Bronchial epithelial cell (primary cell): Measurements from ENCODE around the gene INSM1. TPM values are rescaled to one million over a fixed set of nuclear protein-coding genes. Genes with fewer than 3 reads are reported as not detected.

ENCODE experiments used
- DNase-seq: peaks from one replicate; pipeline ENCODE4 v3.0.0-alpha.2; 2010; ENCODE audit warnings: low read depth
- FAIRE-seq: peaks from 2 replicates; lab custom pipeline; 2011; peaks lifted over from hg19 to GRCh38; lab: Jason Lieb, UNC
- H3K27me3 ChIP-seq: 2 replicates; pipeline ENCODE4 v1.5.1; 2011; ENCODE audit warnings: low read length; ENCODE audit not compliant: control insufficient read depth, insufficient read depth
- H3K36me3 ChIP-seq: 2 replicates; pipeline ENCODE4 v1.5.1; 2011; ENCODE audit warnings: low read length; ENCODE audit not compliant: control insufficient read depth, insufficient read depth
- H3K4me3 ChIP-seq: 2 replicates; pipeline ENCODE4 v1.5.1; 2011; ENCODE audit warnings: mild to moderate bottlenecking, low read depth, low read length, control low read depth
- CTCF ChIP-seq: IDR thresholded peaks from 2 replicates; pipeline ENCODE4 v1.5.1; 2011; ENCODE audit warnings: mild to moderate bottlenecking, moderate library complexity, low read length, control low read depth, inconsistent platforms; ENCODE audit not compliant: insufficient read depth, severe bottlenecking
- total RNA-seq: library from RNA; depleted of rRNA; stranded (reverse); fragments of >200 nt; gene quantifications from 2 replicates; pipeline ENCODE4 v1.2.1, GENCODE V29; 2014

Gene INSM1
- total RNA-seq, 1 donor from 2014 or later = not detected

GRCh38 chr20:20366876-20367574 lies 879 bp upstream of the INSM1 start:
- TF ChIP-seq CTCF = no peak
- H3K4me3 ChIP-seq = no peak overlapping the region

DNA sequence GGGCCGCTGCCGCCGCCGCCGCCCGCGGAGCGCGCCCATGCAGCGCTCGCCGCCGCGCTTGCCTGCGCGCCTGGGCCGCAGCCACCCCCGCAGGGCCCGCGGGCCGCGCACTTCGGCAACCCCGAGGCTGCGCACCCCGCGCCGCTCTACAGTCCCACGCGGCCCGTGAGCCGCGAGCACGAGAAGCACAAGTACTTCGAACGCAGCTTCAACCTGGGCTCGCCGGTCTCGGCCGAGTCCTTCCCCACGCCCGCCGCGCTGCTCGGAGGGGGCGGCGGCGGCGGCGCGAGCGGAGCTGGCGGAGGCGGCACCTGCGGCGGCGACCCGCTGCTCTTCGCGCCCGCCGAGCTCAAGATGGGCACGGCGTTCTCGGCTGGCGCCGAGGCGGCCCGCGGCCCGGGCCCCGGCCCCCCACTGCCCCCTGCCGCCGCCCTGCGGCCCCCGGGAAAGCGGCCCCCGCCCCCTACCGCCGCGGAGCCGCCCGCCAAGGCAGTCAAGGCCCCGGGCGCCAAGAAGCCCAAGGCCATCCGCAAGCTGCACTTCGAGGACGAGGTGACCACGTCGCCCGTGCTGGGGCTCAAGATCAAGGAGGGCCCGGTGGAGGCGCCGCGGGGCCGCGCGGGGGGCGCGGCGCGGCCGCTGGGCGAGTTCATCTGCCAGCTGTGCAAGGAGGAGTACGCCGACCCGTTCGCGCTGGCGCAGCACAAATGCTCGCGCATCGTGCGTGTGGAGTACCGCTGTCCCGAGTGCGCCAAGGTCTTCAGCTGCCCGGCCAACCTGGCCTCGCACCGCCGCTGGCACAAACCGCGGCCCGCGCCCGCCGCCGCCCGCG lies 730 bp downstream of the INSM1 start:
- FAIRE-seq (no peak), DNase-seq (no peak)
- TF ChIP-seq CTCF = no peak
- no peak overlapping the region for H3K4me3 ChIP-seq
- H3K36me3 ChIP-seq = no peaks in the 10 kb centered on the region
- peaks cover 53% of the 10 kb centered on the region for H3K27me3 ChIP-seq

More at GRCh38 chr20:20366876-20367574, 879 bp upstream of the INSM1 start:
- FAIRE-seq (no peak), DNase-seq (no peak)
- Histone ChIP-seq H3K27me3 (peaks cover 62% of the 10 kb centered on the region), H3K36me3 (no peaks in the 10 kb centered on the region)

DNA sequence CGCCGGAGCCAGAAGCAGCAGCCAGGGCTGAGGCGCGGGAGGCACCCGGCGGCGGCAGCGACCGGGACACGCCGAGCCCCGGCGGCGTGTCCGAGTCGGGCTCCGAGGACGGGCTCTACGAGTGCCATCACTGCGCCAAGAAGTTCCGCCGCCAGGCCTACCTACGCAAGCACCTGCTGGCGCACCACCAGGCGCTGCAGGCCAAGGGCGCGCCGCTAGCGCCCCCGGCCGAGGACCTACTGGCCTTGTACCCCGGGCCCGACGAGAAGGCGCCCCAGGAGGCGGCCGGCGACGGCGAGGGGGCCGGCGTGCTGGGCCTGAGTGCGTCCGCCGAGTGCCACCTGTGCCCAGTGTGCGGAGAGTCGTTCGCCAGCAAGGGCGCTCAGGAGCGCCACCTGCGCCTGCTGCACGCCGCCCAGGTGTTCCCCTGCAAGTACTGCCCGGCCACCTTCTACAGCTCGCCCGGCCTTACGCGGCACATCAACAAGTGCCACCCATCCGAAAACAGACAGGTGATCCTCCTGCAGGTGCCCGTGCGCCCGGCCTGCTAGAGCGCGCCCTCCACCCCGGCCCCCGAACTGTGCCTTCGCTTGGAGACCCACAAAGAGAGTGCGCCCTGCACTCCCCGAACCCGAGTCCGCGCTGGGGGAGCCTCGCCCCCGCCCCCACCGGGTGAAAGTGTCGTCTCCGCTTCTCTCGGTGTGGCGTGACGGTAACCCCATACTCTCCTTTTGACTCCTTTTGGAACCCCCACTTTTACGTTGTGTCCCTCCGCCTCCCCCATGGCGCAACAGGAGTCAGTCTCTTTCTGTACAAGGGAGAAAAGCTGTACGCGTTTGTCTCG lies 1.6 kb downstream of the INSM1 start:
- DNase-seq = peak; percentile 12
- FAIRE-seq = no peak
- peak; percentile 25 for TF ChIP-seq CTCF
- no peaks in the 10 kb centered on the region for H3K36me3 ChIP-seq
- peaks cover 46% of the 10 kb centered on the region for H3K27me3 ChIP-seq
- H3K4me3 ChIP-seq = no peak overlapping the region

DNA sequence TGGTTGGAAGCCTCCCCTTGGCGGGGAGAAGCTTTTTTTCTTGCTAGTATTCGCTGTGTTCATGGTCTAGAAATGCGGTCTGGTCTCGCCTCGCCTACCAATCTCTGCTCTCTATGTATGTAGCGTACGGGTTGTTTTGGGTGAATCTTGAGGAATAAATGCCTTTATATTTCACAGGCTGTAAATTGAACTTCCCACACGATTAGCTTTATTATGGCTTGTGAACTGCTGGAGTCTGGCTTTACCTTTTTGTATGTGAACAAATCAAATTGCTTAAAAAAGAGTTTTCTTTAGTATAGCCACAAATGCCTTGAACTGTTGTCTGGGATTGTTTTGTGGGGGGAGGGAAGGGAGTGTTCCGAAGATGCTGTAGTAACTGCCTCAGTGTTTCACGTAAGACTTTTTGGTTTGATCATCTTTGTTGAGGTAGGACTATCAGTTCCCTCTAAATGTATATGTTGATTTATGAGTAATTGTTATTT lies 2.2 kb downstream of the INSM1 start:
- DNase-seq (no peak), FAIRE-seq (no peak)
- no peak overlapping the region for H3K4me3 ChIP-seq
- H3K27me3 ChIP-seq = peaks cover 42% of the 10 kb centered on the region
- no peaks in the 10 kb centered on the region for H3K36me3 ChIP-seq
- no peak for TF ChIP-seq CTCF

- Histone ChIP-seq H3K36me3 (no peaks in the 10 kb centered on the region), H3K27me3 (peaks cover 37% of the 10 kb centered on the region), H3K4me3 (no peak overlapping the region)
- TF ChIP-seq CTCF = no peak
- FAIRE-seq = no peak
- no peak for DNase-seq
Measured at GRCh38 chr20:20371083-20371482, 3.2 kb downstream of the INSM1 start.
